Stimulated activated CD4-positive, alpha-beta T cell treated with anti-CD3 and anti-CD28 coated beads, Interleukin-1b, Interleukin-23, amount 100 ng/mL, for 24 hours (primary cell): ENCODE results near the gene KCNK5.

Source experiments
- DNase-seq, 4 experiments: peaks; one replicate each; pipeline ENCODE4 v3.0.0-alpha.2; 2020; ENCODE audit warnings: low read depth in 4 of 4, low spot score in 1 of 4

The KCNK5 gene

DNA sequence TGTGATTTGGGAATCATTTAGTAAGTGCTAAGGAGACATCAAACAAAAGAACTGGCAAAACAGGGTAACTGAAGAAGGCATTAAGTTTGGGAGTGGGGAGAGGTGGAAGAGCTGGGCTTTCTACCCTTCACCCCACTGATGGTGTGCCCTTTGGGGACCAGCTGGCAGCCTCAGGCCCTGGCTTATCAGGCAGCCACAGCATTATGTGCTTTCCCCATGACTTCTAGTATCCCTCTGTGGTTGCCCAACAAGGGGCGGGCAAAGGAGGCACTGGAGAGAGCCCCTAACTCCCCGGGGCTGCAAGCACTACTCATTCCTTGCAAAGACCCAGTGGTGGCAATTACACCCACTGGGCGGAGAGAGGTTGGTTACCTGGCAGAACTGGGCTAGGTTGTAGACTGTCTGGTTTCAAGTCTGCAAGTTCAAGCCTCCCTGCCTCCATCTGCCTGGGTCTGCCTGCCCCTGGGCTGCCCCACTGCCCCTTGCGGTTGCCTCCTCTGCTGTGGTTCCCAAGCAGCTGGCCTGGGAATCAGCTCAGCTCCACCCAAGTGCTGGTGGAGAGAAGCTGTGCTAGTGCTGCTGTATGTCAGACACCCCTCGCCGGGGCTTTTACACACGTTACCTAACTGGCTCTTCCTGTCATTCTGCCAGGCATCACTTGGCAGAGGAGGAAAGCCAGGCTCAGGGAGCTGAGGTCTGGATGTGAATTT, 29.9 kb downstream of the KCNK5 start:
- no peak for DNase-seq

DNA sequence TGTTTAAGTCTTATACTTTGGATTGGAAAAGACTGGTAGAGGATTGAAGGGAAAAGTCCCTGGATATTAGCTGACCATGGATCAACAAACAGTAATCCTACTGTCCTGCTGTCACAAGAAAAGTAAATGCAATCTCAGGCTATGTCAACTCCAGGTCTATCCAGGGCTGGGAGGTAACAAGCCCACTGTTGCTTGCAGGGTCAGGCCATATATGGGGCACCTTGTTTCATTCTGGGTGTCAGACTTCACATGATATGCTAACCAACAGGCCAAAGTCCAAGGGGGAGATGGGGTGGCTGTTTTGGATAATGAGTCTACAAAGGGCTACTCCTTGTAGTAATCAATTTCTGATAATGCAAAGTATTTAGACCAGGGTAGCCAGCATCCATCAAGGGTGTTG, 30.7 kb downstream of the KCNK5 start:
- DNase-seq = no peak

DNA sequence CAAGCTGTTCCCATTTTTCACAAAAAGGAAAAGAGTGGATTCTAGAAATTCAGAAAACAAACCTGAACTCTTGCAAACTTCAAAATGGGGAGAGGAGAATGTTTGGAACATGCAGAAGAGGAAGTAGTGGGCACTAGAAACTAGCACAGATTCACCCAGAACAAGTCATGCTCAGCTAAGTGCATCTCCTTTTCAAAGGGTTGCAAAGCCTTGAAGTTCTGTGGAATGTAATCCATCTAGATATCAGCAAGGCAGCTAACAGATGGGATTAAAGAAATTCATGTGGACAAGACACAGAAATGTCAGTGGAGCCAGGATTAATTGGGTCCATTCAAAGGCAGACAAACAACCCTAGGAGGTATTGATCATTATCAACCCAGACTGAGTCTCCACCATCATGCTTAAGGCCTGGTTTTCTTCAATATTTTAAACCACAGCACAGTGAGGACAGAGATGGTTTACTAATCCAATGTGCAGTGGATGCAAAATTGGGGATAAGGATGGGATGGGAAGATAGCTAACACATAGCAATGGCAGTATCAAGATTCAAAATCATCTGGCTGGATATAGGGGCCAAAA, 31.3 kb downstream of the KCNK5 start:
- DNase-seq = no peak

GRCh38 chr6:39197521-39197920, 31.8 kb downstream of the KCNK5 start:
- DNase-seq = no peak

- DNase-seq = no peak
Observed at GRCh38 chr6:39196673-39197091, 32.6 kb downstream of the KCNK5 start.

- no peak for DNase-seq
Observed at GRCh38 chr6:39195792-39196385, 33.4 kb downstream of the KCNK5 start.

DNA sequence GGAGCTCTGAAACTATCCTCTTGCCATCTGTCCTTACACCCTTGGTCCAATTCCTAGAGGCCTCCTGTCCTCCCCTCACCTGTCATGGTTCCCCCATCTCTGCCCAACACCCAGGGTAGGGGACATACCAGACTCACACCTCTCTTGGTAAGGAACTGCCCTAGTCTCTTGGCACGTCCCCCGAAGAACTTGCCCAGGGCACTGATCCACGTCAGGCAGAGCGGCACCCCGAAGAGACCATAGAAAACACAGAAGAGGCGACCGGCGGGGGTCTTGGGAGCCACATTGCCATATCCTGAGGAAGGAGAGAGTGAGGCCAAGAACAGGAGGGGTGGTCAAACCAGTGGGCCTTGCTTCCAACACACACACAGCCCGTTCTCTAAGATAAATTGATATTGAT, 34.8 kb downstream of the KCNK5 start:
- no peak for DNase-seq

- no peak for DNase-seq
Observed at GRCh38 chr6:39193201-39193791, 36.0 kb downstream of the KCNK5 start.

DNA sequence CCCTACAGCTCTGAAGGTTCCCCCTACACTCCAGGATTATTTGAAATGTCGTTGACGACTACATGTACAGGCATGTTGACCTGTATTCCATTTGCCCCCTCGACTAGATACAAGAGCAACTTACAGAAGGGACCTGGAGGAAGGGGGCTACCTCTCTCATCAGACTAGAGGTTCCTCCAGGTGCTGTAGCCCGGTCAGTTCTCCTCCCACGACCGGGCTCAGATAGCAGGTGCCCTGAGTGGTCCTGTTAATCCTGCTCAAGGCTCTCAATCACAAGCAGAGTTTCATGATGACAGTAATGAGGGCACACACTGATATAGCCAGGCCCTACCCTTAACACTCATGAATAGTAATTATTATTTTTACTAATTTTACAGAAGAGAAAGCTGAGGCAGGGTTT, 36.5 kb downstream of the KCNK5 start:
- DNase-seq = no peak

GRCh38 chr6:39191236-39191930, 37.9 kb downstream of the KCNK5 start:
- no peak for DNase-seq

DNA sequence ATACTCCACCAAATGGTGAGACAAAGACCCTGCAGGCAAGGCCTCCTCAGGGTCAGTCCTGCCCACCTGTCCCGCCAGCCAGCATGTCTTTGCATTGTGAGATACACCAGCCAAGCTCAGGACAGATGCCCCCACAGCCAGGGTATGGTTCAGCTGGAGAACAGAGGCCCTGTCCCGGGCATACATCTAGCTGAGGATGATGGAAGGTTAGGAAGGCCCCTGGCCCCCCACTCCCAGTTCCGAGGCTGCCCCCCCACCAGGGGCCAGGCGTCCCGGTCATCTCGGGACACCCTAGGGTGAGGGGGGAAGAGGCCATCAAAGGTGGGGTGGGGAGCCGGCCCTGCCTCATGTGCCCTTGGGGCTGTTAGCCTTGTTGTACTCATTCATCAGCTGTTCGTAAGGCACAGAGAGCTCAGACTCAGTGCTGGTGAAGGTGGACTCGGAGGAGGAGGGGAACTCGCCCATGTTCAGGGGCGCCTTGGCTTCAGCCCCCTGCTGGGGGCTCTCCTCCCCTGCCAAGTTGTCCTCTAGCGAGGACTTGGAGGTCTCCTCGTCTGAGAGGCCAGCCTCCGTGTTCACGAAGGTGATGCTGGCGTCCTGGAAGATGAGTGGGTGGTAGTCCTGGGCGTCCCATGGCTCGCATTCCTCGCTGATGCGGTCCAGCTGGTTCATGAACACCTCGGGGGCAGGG, 38.6 kb downstream of the KCNK5 start:
- no peak for DNase-seq

DNA sequence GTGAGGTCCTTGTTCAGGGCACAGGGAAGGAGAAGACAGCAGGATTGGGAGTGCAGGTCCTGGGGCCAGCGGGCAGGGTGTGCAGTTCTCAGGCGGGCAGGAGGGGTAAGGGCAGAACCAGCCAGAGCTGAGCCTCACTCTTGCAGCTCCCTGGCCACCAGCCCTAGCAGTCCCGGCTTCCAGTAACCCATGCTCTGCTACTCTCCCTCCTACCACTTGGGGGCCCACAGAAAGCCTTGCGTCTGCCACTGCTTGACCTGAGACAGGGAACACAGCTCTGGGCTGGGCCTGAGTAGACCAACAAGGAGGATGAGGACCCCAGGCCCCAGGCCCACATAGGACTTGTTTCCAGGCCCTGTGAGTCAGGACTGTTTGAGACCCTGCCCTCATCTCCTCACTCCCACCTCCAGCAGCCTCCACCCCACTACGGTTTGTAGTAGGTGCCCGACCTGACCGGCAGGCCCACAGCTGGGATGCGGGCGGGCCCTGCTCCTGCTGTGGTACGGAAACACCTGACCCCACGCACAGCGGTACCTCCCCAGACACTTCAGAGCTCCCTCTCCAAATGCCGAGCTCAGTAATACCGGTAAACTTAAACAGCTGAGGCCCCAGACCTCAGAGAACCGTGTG, 39.2 kb downstream of the KCNK5 start:
- peak in 1 of 4 experiments; percentile 12 for DNase-seq

DNA sequence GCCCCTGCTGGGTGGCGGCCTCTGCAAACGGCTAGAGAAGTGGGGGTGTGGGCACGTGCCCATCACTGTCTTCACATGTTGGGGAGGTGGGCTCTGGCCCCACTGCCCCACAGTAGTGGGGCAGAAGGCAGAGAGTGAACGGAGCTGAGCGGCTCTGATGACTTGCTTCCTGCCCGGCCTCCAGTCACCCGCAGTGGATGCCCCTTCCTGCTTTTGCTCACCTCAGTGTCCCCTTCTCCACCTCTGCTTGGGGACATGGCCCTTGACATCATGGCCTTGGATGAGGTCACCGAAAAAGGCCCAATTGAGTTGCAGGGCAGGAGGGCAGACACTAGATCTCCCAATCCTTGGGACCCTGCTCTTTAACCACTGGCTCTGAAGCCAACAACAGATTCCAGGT, 40.1 kb downstream of the KCNK5 start:
- DNase-seq = no peak

DNA sequence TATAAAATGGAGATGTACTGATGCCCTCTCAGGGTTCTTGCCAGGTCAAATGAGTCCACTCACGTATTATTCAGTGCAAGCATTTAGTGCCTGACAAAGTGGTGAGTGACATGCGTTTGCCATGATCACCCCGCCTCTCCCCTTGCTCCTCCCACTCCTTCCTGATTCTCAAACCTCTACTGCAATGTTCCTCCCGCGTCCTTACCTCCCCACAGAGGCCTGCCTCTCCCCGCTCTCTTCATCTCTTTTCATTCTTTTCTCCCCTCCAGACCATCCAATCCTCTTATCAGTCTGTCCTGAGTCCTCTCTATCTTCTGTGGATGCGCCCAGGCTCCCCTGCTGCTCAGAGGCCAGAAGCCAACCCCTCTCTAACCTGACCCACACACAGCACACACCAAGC, 40.7 kb downstream of the KCNK5 start:
- DNase-seq = peak in 1 of 4 experiments; percentile 13

DNA sequence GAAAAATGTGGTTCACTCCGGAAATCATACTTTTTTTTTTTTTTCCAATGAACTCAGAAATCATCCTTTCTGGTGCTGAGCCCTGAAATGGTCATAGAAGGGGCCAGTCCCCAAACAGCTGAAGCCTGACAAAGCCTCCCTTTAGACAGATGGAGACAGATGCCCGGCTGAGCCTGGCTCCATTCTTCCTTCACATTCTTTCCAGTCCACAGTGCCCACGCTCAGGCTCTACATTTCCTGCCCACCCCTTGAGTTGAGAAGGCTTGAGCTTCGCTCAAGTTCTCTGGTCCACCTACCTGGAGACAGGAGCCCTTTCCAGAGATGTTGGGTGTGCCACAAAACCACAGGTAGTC, 41.2 kb downstream of the KCNK5 start:
- DNase-seq = no peak

DNA sequence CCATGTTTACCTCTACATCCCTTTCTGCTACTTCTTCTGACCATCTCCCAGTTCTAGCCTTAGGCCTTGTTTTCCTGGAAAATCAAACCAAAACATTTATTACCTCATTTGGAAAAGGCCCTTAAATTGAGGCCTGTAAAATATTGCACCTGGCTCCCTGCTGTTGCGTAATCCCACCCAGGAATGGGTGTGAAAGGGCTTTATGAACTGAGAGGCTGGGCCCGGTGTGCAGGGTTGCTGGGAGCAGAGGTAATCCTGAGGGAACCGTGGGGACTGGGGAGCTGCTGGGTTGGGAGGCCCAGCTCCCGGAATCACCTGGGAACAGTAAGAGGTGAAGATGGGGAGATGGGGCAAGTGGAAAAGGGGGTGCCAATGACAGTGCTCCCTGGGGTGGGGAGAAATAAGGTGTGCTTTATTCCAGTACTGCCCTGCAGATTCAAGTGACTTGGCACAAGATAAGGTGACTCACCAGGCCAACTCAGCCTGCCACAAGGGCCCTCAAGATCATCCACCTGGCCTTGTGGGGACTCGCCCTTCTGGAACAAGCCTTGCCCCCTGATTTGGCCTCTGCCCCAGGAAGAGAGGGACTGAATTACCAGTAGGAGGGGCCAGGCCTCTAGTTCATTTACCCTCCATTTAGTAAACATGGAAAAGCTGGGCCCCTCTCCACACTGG, 44.2 kb downstream of the KCNK5 start:
- DNase-seq = no peak

DNA sequence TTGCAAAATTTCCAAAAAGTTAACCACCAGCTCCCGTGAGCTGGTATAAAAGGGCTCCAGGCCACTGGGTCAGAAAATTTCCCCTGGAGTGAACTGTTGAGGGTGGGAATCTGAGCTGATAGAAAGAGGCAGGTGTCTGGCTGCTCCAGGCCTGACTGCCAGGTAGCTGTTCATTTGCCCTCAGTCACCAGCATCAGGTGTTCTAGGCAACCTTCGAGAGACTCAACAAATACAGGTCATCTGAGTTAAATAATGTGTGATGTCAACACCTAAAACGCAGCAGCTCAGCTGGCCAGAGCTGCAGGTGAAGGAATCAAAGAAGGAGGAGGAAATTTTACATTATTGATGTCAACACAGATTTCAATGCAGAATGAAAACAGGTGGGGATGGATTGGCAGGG, 46.7 kb downstream of the KCNK5 start:
- DNase-seq = no peak

DNA sequence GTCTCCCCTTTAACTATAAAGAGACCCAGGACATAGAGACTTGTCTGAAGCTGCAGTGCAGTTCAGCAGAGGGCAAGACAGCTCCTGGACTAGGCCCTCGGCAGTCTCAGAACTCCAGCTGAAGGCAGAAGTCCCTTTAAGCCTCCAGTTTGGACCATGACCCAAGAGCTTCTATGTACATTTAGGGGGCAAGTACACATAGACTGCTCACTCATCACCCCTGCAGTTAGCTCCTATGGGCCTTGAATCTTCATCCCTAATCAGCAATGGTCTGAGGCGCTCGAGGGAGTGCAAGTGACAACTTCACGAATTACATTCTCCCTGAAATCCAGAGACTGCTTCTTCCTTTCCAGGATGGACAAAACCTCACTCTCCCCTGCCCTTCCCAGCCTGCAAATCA, 47.4 kb downstream of the KCNK5 start:
- DNase-seq = no peak

GRCh38 chr6:39181333-39181732, 47.9 kb downstream of the KCNK5 start:
- no peak for DNase-seq

- DNase-seq = no peak
Observed at GRCh38 chr6:39178804-39179203, 50.5 kb downstream of the KCNK5 start.
